IPS-15b (cell line): Measurements from ENCODE around the gene DCANP1.

Experiments
- H3K27me3 ChIP-seq: one replicate; pipeline ENCODE4 v1.6.1; 2013; ENCODE audit warnings: low read length; ENCODE audit not compliant: control insufficient read depth, insufficient read depth
- H3K36me3 ChIP-seq: one replicate; pipeline ENCODE4 v1.6.1; 2013; ENCODE audit warnings: low read length; ENCODE audit not compliant: control insufficient read depth, insufficient read depth
- H3K4me1 ChIP-seq: one replicate; pipeline ENCODE4 v1.6.1; 2013; ENCODE audit warnings: mild to moderate bottlenecking, low read length; ENCODE audit not compliant: control insufficient read depth, insufficient read depth
- H3K4me3 ChIP-seq: one replicate; pipeline ENCODE4 v1.5.1; 2013; ENCODE audit warnings: low read depth, low read length
- H3K9ac ChIP-seq: one replicate; pipeline ENCODE4 v1.6.1; 2013; ENCODE audit warnings: low read depth, mild to moderate bottlenecking, low read length
- H3K9me3 ChIP-seq: one replicate; pipeline ENCODE4 v1.6.1; 2013; ENCODE audit warnings: mild to moderate bottlenecking, low read length; ENCODE audit not compliant: control insufficient read depth, insufficient read depth

The DCANP1 gene

DNA sequence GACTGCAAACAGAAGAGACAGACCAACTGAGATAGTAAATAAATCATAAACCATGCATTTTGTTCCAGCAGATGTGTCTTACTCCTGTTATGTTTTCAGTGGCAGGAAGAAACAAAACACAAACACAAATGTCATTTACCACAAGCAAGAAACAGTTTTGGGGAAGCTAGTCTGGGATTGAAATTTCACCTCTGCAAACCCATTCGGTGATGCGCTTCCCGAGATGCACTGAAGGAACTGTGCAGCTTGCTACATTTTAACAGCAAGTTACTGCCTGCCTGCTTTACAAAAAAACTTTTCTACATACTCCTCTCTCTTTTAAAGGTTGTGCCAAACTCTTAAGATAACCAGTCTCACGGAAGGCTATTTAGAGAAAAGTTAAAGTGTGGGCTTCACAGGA is 51.3 kb downstream of the DCANP1 start:
- Histone ChIP-seq H3K27me3 (peaks cover 55% of the 10 kb centered on the region), H3K9me3 (no peaks in the 10 kb centered on the region), H3K9ac (no peak overlapping the region), H3K4me3 (no peak overlapping the region), H3K4me1 (peaks cover 14% of the 10 kb centered on the region), H3K36me3 (no peaks in the 10 kb centered on the region)

DNA sequence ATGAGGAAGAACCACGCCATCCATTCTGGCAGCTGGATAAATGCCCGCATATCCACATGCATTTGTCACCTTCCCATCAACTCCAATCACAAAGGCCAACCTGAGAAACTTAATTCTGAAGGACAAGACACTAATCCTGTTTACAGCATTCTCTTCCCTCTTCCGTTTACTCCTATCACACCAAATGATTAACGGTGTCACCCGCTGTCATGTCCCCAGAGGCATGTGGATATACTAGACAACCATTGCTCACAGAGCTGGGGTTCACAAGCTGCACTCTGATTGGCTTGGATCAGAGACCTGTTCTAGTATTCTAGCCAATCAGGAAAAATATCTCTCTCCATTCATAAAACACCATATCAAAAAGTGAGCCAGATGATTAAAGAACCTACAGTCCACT is 51.7 kb downstream of the DCANP1 start:
- Histone ChIP-seq H3K36me3 (no peaks in the 10 kb centered on the region), H3K4me1 (peaks cover 10% of the 10 kb centered on the region), H3K9me3 (no peaks in the 10 kb centered on the region), H3K9ac (no peak overlapping the region), H3K4me3 (no peak overlapping the region), H3K27me3 (peaks cover 51% of the 10 kb centered on the region)
